Right hindlimb (tissue), 1 donor: ENCODE data around the gene ELAPOR1.

Experiments used
- DNase-seq: peaks from one replicate; pipeline ENCODE4 v3.0.0-alpha.2; 2018

ELAPOR1 gene

DNA sequence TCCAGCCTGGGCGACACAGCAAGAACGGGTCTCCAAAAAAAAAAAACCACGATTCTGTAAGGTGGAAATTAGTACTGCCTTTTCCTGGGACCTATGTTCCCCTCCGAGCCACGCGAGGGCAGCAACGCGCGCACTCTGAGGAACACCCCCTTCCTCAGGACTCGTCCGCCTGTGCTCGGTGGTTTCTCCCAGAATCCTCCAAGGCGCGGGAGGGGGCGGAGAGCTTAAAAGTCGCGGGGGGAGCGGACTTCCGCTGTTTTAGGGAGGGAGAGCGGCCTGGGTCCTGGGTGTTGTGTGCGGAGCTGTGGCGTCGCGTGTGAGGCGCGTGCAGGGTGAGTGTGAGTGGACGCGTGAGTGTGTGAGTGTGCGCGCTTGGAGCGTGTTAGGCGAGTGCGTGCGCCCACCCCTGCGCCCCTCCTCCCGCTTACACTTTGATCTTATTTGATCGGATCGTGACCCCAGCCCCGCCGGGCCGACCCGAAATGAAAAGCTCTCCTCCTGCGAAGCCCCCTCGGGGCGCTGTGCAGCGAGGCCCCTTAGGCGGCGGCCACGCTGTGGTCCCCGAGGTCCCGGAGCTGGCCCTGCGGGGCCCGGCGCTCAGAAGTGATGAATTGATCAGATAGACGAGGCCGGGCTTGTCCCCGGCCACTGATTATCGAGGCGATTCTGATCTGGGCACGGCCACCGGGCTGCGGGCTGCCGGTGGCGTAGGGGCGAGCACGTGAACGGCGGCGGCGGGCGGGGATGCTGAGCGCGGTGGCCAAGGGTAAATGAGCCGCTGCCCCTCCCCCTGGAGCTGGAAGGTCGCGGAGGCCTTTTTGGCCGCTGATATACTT is 13.8 kb upstream of the ELAPOR1 start:
- peak; percentile 98 for DNase-seq

DNA sequence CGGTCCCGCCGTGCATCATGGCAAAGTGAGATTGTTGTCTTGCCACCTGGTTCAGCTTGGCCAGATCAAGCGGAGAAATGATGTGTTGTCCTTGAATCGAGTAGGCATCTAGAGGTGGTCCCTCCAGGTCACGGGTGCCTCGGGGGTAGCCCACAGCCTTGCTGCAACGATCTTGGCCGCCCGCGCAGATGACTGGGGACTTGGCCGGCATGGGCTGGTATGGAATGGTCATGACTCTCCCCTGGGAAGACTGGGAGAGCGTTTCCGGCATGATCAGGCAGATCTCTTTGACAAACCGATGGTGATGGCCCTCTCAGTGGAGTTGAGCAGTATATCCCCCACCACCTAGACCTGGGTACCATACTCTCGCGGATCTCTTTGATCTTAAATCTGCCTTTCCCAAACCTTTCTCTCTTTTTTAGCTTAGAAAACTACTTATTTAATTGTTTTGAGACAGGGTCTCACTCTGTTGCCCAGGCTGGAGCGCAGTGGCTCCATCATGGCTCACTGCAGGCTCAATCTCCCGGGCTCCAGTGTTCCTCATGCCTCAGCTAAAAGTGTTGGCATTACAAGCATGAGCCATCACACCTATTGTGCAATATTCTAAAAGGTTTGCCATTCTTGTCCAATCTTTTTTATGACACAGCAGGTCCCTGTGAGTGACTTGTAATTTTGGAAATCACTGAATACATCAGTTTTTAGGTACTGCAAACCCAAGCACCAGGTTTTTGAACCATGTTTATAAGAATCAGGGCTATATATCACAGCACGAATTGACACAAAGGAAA is 9.4 kb upstream of the ELAPOR1 start:
- DNase-seq = no peak

DNA sequence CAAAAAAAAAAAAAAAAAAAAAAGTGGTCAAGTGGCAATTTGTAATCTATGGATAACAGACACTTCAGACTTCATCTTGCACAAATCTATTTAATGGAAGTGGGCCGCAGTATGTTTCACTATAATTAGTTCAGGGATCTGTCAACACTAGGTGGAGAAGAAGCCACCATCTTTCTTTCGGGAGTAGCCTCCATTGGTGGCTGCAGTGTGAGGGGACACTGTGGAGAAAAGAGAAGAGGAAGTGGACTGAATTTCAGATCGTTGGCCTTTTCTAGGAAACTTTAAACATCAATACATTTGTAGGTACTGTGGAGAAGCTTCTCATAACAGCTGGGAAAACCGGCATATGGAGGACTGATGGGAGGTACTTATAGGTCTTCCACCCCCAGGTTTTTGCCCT is 8.0 kb upstream of the ELAPOR1 start:
- DNase-seq = no peak

DNA sequence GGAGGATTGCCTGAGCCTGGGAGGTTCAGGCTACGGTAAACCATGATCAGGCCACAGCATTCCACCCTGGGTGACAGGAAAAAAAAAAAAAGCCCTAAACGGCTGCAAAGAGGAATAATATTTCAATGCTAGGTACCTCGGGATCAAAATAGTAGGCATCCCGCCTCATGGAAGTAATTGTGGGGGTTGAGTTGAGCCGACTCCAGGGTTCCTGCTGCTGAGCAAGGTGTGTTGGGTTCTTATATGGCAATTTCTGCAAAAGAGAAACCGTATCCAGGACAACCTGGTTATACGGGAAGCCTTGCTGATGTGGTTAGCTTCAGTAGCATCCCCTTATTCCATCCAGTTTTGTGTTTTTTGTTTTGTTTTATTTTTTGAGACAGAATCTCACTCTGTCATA is 6.1 kb upstream of the ELAPOR1 start:
- no peak for DNase-seq

DNA sequence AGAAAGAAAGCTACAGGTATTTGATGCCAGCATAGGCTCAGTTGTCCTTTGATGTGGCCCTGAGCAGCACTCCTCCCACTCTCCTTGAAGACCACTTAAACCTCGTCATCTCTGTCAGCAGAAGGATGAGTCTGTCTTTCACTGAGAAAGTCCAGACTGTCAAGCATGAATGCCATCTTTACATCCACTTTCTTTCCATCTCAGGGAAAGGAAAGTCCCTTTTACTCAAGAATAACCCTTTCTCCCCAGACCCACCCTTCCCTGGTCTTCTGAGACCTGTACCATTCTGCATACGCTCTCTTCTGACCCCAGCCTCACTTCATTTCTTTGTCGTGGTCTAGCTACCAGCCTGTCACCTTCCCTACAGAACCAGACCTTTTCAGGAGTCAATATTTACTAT is 4.0 kb upstream of the ELAPOR1 start:
- DNase-seq = no peak

DNA sequence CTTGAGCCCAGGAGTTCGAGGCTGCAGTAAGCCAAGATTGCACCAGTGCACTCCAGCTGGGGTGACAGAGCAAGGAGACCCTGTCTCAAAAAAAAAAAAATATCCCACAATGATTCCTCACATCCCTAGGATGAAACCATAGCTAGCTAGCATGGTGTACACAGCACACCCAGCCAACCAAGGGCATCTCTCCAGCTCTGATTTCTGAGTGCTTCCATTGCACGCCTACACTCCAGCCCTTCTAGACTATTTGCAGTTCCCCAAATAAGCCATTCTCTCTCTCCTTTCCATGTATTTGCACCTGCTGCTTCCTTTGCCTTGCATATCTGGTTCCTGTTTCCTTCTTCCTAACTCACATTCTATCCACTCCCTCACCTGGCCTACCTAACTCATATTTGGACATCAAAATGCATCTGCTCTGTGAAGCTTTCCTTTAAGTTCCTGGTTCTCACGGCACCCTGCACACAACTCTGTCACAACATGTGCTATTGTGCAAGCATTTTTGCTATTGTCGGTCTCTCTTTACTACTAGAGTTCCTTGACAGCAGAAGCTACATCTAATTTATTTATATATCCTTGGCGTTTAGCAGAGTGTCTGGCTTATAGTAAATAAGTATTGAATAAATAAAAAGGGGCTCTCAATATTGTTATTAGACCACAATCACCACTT is 2.4 kb upstream of the ELAPOR1 start:
- DNase-seq = no peak

DNA sequence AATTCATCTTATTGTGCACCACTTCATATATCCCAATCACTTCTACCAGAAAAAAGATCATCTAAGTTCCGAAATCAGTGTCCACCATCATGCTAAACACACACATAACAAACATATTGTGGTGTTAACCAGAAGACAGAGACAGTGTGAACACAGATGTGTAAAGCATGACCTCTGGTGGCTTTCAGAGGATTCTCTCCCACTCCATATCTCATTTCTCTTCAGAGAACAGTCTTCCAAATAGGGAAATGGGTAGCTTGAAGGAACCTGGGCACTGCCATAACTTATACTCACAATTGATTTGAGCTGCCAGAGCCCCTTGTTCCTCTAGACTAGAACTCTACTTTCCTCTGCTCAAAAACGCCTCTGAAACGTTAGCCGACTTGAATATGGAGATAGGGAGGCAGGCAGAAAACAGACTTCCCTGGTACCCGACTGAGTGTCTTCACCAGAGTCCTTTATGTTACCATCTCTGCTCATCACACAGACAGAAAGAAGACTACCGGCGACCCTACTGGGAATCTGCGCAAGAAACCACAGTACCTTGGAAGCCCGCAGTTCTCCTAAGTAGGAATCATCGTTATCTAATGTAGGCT is 1.8 kb upstream of the ELAPOR1 start:
- no peak for DNase-seq

DNA sequence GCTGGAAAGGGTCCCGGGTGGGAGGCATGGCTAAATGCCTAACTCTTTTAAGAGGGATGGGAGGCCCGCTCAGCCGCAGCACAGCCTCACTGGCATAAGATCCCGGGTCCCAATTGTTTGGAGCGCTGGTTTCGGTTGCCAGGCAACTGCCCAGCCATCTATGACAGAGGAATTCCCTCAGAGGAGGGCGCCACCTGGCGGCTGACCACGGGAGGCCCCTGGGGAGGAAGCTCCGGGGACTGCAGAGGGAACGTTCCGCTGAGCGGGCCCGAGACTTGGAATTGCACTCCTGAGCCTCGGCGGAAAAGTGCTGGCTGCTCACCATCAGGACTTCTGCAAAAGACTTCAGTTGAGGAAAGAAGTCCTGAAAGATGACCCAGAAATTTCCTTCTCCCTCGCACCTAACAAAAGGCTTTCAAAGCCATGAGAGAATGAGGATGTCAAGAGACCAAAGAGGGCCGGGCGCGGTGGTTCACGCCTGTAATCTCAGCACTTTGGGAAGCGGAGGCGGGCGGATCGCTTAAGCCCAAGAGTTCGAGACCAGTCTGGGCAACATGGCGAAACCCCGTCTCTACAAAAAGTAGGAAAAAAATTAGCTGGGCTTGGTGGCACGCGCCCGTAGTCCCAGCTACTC is 1.1 kb upstream of the ELAPOR1 start:
- DNase-seq = peak; percentile 90

DNA sequence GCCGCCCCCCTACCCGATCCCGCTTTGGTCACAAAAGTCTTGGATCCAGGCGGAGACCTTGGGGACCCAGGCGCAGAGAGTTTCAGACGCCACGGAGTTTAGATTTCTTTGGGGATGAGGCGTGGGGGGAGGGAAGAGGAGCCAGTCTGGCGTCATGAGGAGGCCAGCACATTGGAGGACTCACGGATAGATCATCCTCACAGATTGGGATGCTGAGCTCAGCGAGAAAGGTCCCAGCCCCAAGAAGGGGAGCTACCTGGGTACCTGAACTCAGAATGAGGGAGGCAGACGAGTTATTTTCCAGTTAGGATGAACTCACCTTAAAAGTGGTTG is 393 bp downstream of the ELAPOR1 start:
- DNase-seq = no peak

DNA sequence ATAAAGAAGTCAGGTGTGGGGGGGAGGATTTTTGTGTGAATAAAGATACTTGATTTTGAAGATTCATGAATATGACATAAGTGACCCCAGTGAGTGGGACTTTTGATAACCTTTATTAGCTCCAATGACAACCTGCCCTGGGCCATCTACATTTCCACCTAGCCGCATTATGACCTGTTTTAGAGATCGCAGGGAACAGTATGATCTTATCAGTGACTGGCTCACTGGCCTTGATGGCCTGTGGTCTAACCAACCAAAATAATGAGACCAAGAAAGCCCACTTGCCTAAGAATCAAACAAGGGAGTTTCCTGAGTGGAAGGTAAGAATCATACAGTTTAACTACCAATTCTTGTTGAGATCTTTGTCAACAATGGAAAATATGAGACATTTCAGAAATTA is 1.8 kb downstream of the ELAPOR1 start:
- no peak for DNase-seq

DNA sequence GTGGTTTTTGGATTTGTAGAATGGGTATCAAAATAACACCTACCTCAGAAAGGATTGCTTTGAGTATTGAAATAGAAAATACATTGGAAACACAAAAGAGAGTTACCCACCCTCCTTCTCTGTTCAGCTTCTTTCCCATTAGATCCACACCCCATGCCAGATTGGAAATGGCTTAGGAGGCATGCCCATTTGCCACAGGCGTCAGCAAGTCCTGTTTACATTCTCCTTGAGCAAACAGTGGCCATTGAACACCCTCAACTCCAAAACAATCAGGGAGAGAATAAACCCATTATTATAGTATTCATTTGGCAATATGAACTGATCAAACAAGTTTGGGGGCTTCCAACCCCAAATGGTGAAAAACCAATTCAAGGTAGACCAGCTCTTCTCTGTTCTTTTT is 2.4 kb downstream of the ELAPOR1 start:
- no peak for DNase-seq

DNA sequence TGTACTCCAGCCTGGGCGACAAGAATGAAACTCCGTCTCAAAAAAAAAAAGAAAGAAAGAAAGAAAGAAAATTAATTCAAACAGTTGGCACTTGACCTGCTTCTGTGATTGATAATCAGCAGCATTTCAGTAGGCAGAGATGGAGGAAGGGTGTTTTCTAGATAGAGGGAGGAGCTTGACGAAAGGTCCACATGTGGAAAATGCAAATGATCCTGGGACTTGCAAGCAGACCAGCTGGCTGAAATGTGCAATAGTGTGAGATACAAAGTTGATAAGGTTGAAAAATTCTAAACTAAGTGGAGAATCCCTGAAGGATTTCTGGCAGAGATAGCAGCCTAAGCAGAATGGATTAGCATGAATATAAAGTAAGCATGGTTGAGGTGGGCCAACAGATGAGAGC is 4.2 kb downstream of the ELAPOR1 start:
- DNase-seq = no peak

DNA sequence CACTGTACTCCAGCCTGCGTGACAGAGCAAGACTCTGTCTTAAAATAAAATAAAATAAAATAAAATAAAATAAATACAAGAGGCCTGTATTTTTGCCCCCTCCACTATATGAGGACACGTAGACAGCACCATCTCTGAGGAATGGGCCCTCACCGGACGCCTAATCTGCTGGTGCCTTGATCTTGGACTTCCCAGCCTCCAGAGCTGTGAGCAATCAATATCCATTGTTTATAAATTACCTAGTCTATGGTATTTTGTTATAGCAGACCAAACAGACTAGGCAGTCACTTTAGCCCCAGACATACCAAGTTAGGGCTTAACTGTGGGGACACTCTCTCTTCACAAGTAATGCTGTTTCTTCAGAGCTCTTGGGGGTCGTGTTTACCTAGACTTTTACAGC is 6.4 kb downstream of the ELAPOR1 start:
- DNase-seq = no peak

DNA sequence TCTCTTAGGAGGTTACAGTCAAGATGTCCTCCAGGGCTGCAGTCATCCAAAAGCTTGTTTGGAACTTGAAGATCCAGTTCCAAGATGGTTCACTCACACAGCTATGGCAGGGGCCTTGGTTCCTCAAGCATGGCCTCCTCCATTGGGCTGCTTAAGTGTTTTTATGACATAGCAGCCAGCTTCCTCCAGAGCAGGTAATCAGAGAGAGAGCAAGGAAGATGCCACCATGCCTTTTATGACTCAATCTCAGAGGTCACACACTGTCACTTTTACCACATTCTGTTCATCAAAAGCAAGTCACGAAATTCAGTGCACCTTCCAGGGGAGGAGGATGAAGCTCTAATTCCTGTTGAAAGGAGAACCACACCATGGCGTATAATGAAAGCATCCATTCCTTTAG is 17.1 kb downstream of the ELAPOR1 start:
- no peak for DNase-seq

DNA sequence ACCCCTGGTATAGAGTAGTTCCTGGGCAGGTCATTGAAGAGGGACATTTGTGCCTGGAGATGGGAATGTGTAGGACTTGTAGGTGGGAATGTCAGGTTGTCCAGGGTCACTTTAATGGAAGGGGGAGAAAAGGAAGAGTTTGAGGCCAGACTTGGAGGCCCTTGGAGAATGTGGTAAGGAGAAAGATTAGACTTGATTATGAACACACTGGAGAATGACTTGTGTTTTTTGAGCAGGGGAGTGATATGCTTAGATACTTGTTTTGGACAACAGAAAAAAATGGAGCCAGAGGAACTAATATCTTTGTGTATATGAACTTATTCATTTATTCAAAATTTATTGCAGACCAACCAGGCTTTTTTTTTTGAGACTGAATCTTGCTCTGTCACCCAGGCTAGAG is 17.9 kb downstream of the ELAPOR1 start:
- no peak for DNase-seq

DNA sequence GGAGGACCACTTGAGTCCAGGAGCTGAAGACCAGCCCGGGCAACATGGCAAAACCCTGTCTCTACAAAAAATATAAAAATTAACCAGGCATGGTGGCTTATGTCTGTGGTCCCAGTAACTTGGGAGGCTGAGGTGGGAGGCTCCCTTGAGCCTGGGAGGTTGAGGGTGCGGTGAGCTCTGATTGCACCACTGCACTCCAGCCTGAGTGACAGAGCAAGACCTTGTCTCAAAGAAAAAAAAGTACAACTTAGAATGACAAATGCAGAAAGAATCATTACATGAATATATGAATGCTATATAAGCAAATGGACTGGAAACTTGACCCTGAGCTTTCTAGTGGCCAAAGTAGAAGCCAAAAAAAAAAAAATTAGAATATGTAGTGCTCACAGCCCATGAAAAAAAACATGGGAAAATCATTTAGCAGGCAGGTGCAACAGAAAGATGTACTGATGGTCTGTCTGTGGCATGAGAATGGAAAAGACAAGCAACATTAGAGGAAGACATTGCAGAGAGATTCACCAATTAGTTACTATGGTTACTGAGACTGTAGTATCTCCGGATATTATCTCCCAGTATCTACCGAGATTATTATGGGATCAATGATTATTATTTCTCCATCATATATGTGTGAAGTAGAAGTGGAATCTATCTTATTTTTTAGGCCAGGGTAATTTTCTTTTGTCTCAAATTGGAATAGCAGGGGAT is 19.2 kb downstream of the ELAPOR1 start:
- DNase-seq = no peak

DNA sequence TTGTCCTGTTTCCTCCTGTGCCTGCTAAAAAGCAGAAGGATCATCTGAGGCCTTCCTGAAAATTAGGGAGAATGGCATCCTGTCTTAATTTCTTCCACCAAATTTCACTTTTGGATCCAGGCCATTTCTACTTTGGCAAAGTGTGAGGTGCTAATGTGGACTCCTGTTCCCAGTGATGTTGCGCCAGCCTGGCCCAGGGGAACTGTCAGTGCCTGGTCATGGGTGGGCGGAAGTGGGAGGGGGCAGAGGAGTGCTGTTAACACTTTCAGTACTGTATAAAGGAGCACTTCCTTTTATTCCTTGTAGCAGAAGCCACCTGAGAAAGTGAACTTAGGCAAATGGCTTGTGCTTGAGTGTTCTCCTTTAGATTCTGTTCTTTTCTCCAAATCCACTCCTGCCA is 19.9 kb downstream of the ELAPOR1 start:
- no peak for DNase-seq

DNA sequence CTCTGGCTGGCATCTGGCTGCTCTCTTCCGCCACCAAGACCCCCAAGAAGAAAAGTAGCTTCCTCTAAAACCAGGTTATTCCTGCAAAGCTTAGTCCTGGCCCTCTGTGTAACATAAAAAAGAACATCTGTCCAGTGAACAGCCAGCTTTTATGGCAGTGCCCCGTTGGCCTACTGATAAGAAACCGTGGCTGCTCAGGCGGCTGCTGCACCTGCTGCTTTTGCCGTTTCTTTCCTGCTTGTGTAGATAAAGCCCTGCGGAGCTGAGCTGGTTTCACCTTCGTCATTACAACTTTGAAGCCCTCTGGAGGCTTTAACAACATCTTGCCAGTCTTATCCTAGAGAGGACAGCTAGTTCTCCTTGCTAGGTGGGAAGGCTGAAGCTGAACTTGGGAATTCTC is 20.5 kb downstream of the ELAPOR1 start:
- no peak for DNase-seq

DNA sequence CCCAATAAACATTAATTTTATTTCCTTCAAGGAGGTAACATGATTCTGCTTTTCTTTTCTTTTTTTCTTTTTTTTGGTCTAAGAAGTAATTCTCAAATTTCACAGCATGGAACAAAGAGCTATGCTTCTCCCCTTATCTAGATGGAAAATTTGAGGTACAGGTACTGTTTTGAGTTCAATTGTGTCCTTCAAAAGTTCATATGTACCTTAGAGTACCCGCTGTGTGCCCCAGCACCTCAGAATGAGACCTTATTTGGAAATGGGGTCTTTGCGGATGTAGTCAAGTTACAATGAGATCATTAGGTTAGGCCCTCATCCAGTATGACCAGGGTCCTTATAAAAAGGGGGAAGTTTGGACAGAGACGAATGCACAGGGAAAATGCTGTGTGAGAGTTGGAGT is 22.0 kb downstream of the ELAPOR1 start:
- no peak for DNase-seq

DNA sequence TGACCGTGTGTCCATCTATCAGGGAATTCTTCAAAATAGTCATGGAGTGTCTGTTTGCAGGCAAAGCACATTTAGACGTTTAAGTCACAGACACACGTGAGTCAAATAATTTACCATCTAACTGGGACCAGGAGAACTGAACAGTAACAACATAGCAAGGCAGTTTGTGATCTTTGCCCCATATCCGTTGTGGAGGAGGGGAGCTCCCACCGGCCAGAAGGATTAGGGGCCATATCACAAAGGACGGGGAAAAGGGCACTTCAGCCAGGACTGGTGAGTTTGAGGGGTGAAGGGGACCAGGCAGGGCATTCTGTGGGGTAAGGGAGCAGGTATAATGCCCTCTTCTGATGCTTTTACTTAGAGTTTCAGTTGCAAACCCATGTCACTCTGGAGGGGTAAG is 22.9 kb downstream of the ELAPOR1 start:
- no peak for DNase-seq

DNA sequence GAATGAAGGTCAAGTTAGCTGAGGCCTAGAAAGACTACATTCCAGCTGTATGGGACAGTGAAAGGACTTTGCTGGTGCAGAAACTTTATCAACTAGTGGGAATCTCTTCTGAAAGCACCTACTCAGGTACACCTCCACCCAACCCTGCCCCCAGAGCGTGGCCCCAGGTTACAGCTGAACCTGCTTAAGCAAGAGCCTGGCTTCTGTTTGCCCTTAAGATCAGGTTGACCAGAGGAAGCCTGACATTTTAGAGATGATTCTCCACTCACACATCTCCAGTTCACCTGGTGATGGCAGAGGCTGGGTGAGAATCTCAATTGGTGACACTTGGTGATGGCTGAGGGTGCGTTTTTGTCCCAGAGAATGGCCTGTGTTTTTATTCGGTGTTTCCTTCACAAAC is 24.0 kb downstream of the ELAPOR1 start:
- DNase-seq = no peak

DNA sequence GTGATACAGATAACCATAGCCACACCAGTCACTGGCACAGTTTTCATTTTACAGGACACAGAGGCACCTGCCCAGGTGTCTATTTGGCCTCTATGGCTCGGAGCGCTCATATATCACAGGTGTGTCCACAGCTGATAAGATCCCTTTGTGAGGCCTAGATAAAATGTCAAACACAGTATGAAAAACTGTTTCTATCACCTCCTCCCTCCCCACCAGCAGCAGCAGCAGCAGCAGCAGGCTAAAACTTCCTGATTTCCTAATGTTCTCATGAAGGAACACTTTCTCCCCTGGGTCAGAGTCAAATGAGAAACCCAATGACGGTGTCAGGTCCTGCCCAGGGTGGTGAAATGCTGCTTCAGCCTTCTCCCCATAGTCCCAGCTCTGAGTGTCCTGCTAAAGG is 24.4 kb downstream of the ELAPOR1 start:
- no peak for DNase-seq

DNA sequence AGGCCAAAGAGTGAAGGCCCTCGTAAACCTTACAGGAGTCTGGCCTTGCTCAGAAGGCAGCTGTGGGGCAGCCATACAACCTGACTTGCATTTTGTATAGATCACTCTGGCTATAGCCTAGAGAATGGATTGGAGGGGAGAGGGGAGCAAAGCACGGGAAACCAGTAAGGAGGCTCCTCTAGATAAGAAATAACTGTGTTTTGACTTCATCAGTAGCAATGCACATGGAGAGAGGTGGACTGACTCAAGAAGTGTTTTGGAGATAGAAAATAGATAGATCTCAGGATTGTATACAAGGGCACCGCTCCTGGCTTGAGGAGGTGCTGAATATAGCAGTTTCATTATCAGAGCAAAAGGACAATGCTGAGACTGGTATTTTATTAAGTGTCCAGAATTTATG is 26.5 kb downstream of the ELAPOR1 start:
- DNase-seq = no peak
